H1 (cell line): ENCODE results near the gene TOR4A.

Experiments used
- CTCF ChIP-seq, 3 experiments: IDR thresholded peaks; 1 replicate in 2 of 3; 2 replicates in 1 of 3; pipeline versions ENCODE4 v1.5.1 to v1.6.1; 2011; ENCODE audit warnings: low read length in 3 of 3, mild to moderate bottlenecking in 3 of 3, inconsistent platforms in 2 of 3, low read depth in 1 of 3, moderate library complexity in 1 of 3; ENCODE audit not compliant: insufficient read depth in 1 of 3; ENCODE audit errors: control extremely low read depth in 1 of 3
- FOSL1 ChIP-seq: IDR thresholded peaks from 2 replicates; pipeline ENCODE4 v1.6.1; 2011; ENCODE audit warnings: mild to moderate bottlenecking, low read depth, low read length, moderate library complexity; ENCODE audit not compliant: insufficient read depth
- POLR2A ChIP-seq, 2 experiments: IDR thresholded peaks; 1 replicate in 1 of 2; 2 replicates in 1 of 2; pipeline ENCODE4 v1.6.1; 2011; ENCODE audit warnings: low read depth in 2 of 2, low read length in 2 of 2, mild to moderate bottlenecking in 2 of 2; ENCODE audit errors: control extremely low read depth in 1 of 2

GRCh38 chr9:137311986-137312851 lies 34.7 kb downstream of the TOR4A start:
- TF ChIP-seq CTCF (IDR thresholded peaks at IDR 0.05; ENCODE audit: control extremely low read depth in 1 of 3, insufficient read depth in 1 of 3, low read depth in 1 of 3, low read length in 3 of 3) = no peak
- no peak for TF ChIP-seq FOSL1
- TF ChIP-seq POLR2A (IDR thresholded peaks at IDR 0.05; ENCODE audit: control extremely low read depth in 1 of 2, low read depth in 2 of 2, low read length in 2 of 2) = no peak
